Measurements from ENCODE around the gene APOC1. TPM values are rescaled to one million over a fixed set of nuclear protein-coding genes. Genes with fewer than 3 reads are reported as not detected.

APOC1 gene
- total and polyA plus RNA-seq, 3 donors from 2014 or later: 9.4 to 43.9 (median 42.9) TPM

DNA sequence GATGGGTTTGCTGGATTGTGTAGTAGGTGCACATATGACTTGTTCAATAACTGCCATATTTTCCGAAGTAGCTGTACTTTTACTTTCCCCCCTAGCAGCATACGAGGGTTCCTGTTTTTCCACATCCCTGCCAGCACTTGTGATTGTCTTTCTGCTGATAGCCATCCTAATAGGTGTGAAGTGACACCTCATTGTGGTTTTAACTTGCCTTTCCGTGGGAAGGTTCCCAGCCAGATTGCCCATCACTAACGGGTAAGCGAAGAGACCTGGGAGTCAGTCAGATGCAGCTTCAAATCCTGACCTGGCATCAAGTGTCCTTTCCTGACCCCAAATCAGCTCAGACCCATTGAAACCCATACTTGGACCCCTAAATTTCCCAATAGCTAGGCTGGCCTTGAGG is 45.3 kb downstream of the APOC1 start:
- H3K9me3 ChIP-seq: no peaks in the 10 kb centered on the region
- 79 to 81% methylated on average over 5 of the region's 5 CpGs for WGBS, 2 donors
- no peak for DNase-seq
- no peaks in the 10 kb centered on the region for H3K36me3 ChIP-seq (ENCODE audit: low read depth, missing control alignments)
- no peak overlapping the region for H3K27ac ChIP-seq
- H3K4me3 ChIP-seq: no peak overlapping the region
- TF ChIP-seq CTCF (IDR thresholded peaks at IDR 0.05) (no peak), POLR2A (IDR thresholded peaks at IDR 0.05) (no peak)
- peaks cover 23% of the 10 kb centered on the region for H3K4me1 ChIP-seq
- H3K27me3 ChIP-seq: no peaks in the 10 kb centered on the region
- intact Hi-C loops (cut with DNase I; ENCODE audit: low total_unique reads): no loop called here

- 70 to 71% methylated on average over 7 to 8 of the region's 8 CpGs for WGBS, 2 donors
- peaks cover 19% of the 10 kb centered on the region for H3K4me1 ChIP-seq
- no peaks in the 10 kb centered on the region for H3K9me3 ChIP-seq
- no peaks in the 10 kb centered on the region for H3K36me3 ChIP-seq (ENCODE audit: low read depth, missing control alignments)
- H3K27ac ChIP-seq: no peak overlapping the region
- intact Hi-C loops (cut with DNase I; ENCODE audit: low total_unique reads): no loop called here
- TF ChIP-seq POLR2A (IDR thresholded peaks at IDR 0.05) (no peak), CTCF (IDR thresholded peaks at IDR 0.05) (no peak)
- no peak for DNase-seq
- H3K4me3 ChIP-seq: no peak overlapping the region
- H3K27me3 ChIP-seq: no peaks in the 10 kb centered on the region
Measured at GRCh38 chr19:44960906-44961728, 46.7 kb downstream of the APOC1 start.

DNA sequence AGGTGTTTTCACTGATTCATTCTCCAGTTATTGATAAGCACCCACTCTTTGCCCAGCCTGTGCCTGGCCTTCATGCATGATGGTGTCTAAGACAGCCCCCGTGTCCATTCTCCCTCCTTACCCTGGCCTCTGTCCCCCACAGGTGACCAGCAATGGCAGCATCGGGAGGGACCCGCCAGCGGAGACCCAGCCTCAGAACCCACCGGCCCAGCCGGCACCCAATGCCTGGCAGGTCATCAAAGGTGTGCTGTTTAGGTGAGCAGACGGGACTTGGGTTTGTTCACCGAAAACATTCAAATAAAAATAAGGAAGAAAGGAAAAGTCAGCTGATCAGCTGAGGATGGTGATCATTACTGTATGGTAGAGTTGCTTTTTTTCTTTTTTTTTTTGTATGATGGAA is 47.4 kb downstream of the APOC1 start:
- H3K4me1 ChIP-seq: peaks cover 12% of the 10 kb centered on the region
- H3K27ac ChIP-seq: no peak overlapping the region
- 84 to 85% methylated on average over 8 of the region's 8 CpGs for WGBS, 2 donors
- no peaks in the 10 kb centered on the region for H3K9me3 ChIP-seq
- no peak for DNase-seq
- H3K27me3 ChIP-seq: no peaks in the 10 kb centered on the region
- TF ChIP-seq CTCF (IDR thresholded peaks at IDR 0.05) (no peak), POLR2A (IDR thresholded peaks at IDR 0.05) (no peak)
- intact Hi-C loops (cut with DNase I; ENCODE audit: low total_unique reads): no loop called here
- no peaks in the 10 kb centered on the region for H3K36me3 ChIP-seq (ENCODE audit: low read depth, missing control alignments)
- H3K4me3 ChIP-seq: no peak overlapping the region

- Histone ChIP-seq H3K4me3 (no peak overlapping the region), H3K27ac (no peak overlapping the region)
- 90 to 94% methylated on average over 5 of the region's 5 CpGs for WGBS, 2 donors
Measured at GRCh38 chr19:44968118-44968517, 53.7 kb downstream of the APOC1 start.

More at GRCh38 chr19:44968118-44968517, 53.7 kb downstream of the APOC1 start:
- TF ChIP-seq CTCF (IDR thresholded peaks at IDR 0.05): no peak
- TF ChIP-seq POLR2A (IDR thresholded peaks at IDR 0.05): no peak
- Histone ChIP-seq H3K9me3 (no peaks in the 10 kb centered on the region), H3K4me1 (no peaks in the 10 kb centered on the region), H3K27me3 (no peaks in the 10 kb centered on the region), H3K36me3 (ENCODE audit: low read depth, missing control alignments) (no peaks in the 10 kb centered on the region)
- no peak for DNase-seq
- intact Hi-C loops (cut with DNase I; ENCODE audit: low total_unique reads): no loop called here
